Vagina (tissue), 2 donors: ENCODE results near the gene STAB1. TPM values are rescaled to one million over a fixed set of nuclear protein-coding genes. Genes with fewer than 3 reads are reported as not detected.

Experiments used
- DNase-seq, 2 donors: peaks; one replicate each; pipeline ENCODE4 v3.0.0-alpha.2; 2017; ENCODE audit errors: extremely low spot score in 2 of 2
- H3K27ac ChIP-seq: fragments of 200-600 bp; sonication (generic); one replicate; pipeline ENCODE4 v1.5.1; 2019
- H3K27me3 ChIP-seq: fragments of 200-600 bp; sonication (generic); one replicate; pipeline ENCODE4 v1.5.1; 2019
- H3K36me3 ChIP-seq, 2 donors: fragments of 200-600 bp; sonication (generic); one replicate each; pipeline ENCODE4 v1.5.1; 2017 to 2019
- H3K4me1 ChIP-seq: fragments of 200-600 bp; sonication (generic); one replicate; pipeline ENCODE4 v1.5.1; 2019
- H3K4me3 ChIP-seq, 2 donors: fragments of 200-600 bp; sonication (generic); 1 replicate in 1 of 2; 2 replicates in 1 of 2; pipeline ENCODE4 v1.5.1; 2016 to 2019
- H3K9me3 ChIP-seq: fragments of 200-600 bp; sonication (generic); one replicate; pipeline ENCODE4 v1.5.1; 2019
- POLR2A ChIP-seq, 2 donors: fragments of 450-650 bp; IDR thresholded peaks; one replicate each; pipeline ENCODE4 v1.6.1; 2017; ENCODE audit warnings: antibody characterized with exemption in 2 of 2, mild to moderate bottlenecking in 2 of 2, moderate library complexity in 2 of 2
- POLR2AphosphoS5 ChIP-seq, 2 donors: sonication (generic); formaldehyde crosslinking; IDR thresholded peaks; one replicate each; pipeline ENCODE4 v1.9.0; 2017; ENCODE audit warnings: antibody characterized with exemption in 2 of 2, mild to moderate bottlenecking in 2 of 2, low read depth in 1 of 2; ENCODE audit not compliant: insufficient read depth in 1 of 2
- intact Hi-C: fragments of 100-400 bp; cut with DNase I; formaldehyde crosslinking; loops from one replicate; pipeline ENCODE4 v1.15.1; 2023
- total RNA-seq: library from RNA; depleted of rRNA; stranded (reverse); fragments of >200 nt; gene quantifications from one replicate; pipeline ENCODE4 v1.2.3, GENCODE V29; 2016
- TF ChIP-seq, protein P1 (sequence below), 3 experiments: fragments of 450-650 bp in 2 of 3; fragments of 200-600 bp in 1 of 3; sonication (generic) in 1 of 3; IDR thresholded peaks; one replicate each; pipeline ENCODE4 v1.5.1; 2017 to 2019; ENCODE audit warnings: antibody characterized with exemption in 3 of 3, mild to moderate bottlenecking in 2 of 3, moderate library complexity in 2 of 3

The STAB1 gene
- total RNA-seq, 1 donor from 2014 or later = 124 TPM

DNA sequence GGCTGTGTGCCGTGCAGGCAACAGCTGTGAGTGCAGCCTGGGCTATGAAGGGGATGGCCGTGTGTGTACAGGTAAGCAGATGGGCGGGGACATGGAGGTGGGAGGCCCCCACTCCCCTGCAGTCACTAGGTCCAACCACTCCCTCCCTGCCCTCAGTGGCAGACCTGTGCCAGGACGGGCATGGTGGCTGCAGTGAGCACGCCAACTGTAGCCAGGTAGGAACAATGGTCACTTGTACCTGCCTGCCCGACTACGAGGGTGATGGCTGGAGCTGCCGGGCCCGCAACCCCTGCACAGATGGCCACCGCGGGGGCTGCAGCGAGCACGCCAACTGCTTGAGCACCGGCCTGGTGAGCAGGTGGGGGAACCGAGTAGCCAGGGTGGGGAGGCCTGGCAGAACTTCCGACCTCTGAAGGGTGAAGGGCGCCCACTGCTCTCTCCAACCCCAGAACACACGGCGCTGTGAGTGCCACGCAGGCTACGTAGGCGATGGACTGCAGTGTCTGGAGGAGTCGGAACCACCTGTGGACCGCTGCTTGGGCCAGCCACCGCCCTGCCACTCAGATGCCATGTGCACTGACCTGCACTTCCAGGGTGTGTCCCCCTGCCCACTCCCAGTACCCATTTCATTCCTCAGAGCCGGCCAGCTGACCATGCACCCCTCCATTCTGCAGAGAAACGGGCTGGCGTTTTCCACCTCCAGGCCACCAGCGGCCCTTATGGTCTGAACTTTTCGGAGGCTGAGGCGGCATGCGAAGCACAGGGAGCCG is 26.9 kb downstream of the STAB1 start:
- no peak for TF ChIP-seq POLR2A (IDR thresholded peaks at IDR 0.05)
- TF ChIP-seq, protein P1, sequence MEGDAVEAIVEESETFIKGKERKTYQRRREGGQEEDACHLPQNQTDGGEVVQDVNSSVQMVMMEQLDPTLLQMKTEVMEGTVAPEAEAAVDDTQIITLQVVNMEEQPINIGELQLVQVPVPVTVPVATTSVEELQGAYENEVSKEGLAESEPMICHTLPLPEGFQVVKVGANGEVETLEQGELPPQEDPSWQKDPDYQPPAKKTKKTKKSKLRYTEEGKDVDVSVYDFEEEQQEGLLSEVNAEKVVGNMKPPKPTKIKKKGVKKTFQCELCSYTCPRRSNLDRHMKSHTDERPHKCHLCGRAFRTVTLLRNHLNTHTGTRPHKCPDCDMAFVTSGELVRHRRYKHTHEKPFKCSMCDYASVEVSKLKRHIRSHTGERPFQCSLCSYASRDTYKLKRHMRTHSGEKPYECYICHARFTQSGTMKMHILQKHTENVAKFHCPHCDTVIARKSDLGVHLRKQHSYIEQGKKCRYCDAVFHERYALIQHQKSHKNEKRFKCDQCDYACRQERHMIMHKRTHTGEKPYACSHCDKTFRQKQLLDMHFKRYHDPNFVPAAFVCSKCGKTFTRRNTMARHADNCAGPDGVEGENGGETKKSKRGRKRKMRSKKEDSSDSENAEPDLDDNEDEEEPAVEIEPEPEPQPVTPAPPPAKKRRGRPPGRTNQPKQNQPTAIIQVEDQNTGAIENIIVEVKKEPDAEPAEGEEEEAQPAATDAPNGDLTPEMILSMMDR (IDR thresholded peaks at IDR 0.05) = no peak
- no peak for TF ChIP-seq POLR2AphosphoS5 (IDR thresholded peaks at IDR 0.05; ENCODE audit: insufficient read depth in 1 of 2, low read depth in 1 of 2)
- DNase-seq = no peak

GRCh38 chr3:52522651-52523251 is 27.6 kb downstream of the STAB1 start:
- peaks cover 0 to 10% of the 10 kb centered on the region in 2 donors for H3K36me3 ChIP-seq
- H3K27ac ChIP-seq = no peak overlapping the region
- no peak for TF ChIP-seq POLR2AphosphoS5 (IDR thresholded peaks at IDR 0.05; ENCODE audit: insufficient read depth in 1 of 2, low read depth in 1 of 2)
- no peak for TF ChIP-seq POLR2A (IDR thresholded peaks at IDR 0.05)
- TF ChIP-seq, protein P1 (IDR thresholded peaks at IDR 0.05) = no peak
- H3K27me3 ChIP-seq = no peaks in the 10 kb centered on the region
- intact Hi-C loops = loop anchor here (10.0 kb wide), 1 partner anchor 98 kb away; no protein-coding TSS in a partner anchor
- DNase-seq = no peak
- H3K4me3 ChIP-seq = no peak overlapping the region
- no peaks in the 10 kb centered on the region for H3K9me3 ChIP-seq
- peaks cover 42% of the 10 kb centered on the region for H3K4me1 ChIP-seq

More for the DNA sequence above, 26.9 kb downstream of the STAB1 start:
- peaks cover 38% of the 10 kb centered on the region for H3K4me1 ChIP-seq
- H3K4me3 ChIP-seq = no peak overlapping the region
- intact Hi-C loops = loop anchor here (10.0 kb wide), 1 partner anchor 97 kb away; no protein-coding TSS in a partner anchor
- no peaks in the 10 kb centered on the region for H3K9me3 ChIP-seq
- no peak overlapping the region for H3K27ac ChIP-seq
- peaks cover 0 to 6% of the 10 kb centered on the region in 2 donors for H3K36me3 ChIP-seq
- H3K27me3 ChIP-seq = no peaks in the 10 kb centered on the region

DNA sequence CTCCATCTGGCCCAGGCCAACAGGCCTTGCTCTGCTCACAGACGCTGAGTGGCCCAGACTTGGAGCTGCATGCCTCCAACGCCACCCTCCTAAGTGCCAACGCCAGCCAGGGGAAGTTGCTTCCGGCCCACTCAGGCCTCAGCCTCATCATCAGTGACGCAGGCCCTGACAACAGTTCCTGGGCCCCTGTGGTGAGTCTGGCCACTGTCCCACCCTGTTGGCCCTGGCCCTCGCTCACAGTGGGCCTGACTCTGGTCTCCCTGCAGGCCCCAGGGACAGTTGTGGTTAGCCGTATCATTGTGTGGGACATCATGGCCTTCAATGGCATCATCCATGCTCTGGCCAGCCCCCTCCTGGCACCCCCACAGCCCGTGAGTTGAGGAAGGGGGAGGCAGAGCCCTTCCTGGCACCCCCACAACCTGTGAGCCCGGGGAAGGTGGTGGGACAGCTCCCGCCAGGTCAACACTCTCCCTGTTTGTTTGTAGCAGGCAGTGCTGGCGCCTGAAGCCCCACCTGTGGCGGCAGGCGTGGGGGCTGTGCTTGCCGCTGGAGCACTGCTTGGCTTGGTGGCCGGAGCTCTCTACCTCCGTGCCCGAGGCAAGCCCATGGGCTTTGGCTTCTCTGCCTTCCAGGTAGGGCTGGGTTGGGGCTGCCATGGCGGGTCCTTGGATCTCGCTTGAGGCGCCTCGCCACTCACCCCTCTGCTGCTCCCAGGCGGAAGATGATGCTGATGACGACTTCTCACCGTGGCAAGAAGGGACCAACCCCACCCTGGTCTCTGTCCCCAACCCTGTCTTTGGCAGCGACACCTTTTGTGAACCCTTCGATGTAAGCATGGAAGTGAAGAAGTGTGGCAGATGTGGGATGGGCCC is 28.5 kb downstream of the STAB1 start:
- Histone ChIP-seq H3K9me3 (no peaks in the 10 kb centered on the region), H3K4me3 (no peak overlapping the region), H3K36me3 (peaks cover 0 to 10% of the 10 kb centered on the region in 2 donors), H3K4me1 (peaks cover 37% of the 10 kb centered on the region), H3K27me3 (no peaks in the 10 kb centered on the region), H3K27ac (no peak overlapping the region)
- intact Hi-C loops = loop anchor here (10.0 kb wide), 1 partner anchor 99 kb away; no protein-coding TSS in a partner anchor
- TF ChIP-seq, protein P1 (IDR thresholded peaks at IDR 0.05) = no peak
- TF ChIP-seq POLR2A (IDR thresholded peaks at IDR 0.05) (no peak), POLR2AphosphoS5 (IDR thresholded peaks at IDR 0.05; ENCODE audit: insufficient read depth in 1 of 2, low read depth in 1 of 2) (no peak)
- DNase-seq = no peak

DNA sequence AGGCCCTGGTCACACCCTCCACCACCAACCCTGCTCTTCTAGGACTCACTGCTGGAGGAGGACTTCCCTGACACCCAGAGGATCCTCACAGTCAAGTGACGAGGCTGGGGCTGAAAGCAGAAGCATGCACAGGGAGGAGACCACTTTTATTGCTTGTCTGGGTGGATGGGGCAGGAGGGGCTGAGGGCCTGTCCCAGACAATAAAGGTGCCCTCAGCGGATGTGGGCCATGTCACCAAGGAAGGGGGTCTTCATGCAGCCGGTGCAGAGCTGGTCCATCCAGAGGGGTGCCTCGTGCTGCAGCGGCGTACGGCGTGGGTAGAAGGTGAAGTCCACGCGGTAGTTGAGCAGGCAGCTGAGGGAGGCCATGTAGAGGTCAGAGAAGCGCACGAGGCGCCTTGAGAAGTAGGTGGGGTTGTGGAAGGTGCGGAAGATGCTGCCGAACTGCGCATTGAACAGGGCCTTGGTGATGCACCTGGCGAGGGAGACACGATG is 29.2 kb downstream of the STAB1 start:
- peaks cover 33% of the 10 kb centered on the region for H3K4me1 ChIP-seq
- peak overlapping the region; percentile 60 for H3K27ac ChIP-seq
- intact Hi-C loops = loop anchor here (10.0 kb wide), 1 partner anchor 100 kb away; no protein-coding TSS in a partner anchor
- H3K9me3 ChIP-seq = no peaks in the 10 kb centered on the region
- H3K36me3 ChIP-seq = peaks cover 0 to 10% of the 10 kb centered on the region in 2 donors
- H3K27me3 ChIP-seq = no peaks in the 10 kb centered on the region
- no peak for DNase-seq
- no peak for TF ChIP-seq POLR2A (IDR thresholded peaks at IDR 0.05)
- TF ChIP-seq, protein P1 (IDR thresholded peaks at IDR 0.05) = no peak
- no peak overlapping the region for H3K4me3 ChIP-seq
